ENCODE data around the gene AP3B1. TPM values are rescaled to one million over a fixed set of nuclear protein-coding genes. Genes with fewer than 3 reads are reported as not detected.

Gene AP3B1
- total RNA-seq, 2 donors from 2014 or later, result 50.4 to 52.6 TPM

DNA sequence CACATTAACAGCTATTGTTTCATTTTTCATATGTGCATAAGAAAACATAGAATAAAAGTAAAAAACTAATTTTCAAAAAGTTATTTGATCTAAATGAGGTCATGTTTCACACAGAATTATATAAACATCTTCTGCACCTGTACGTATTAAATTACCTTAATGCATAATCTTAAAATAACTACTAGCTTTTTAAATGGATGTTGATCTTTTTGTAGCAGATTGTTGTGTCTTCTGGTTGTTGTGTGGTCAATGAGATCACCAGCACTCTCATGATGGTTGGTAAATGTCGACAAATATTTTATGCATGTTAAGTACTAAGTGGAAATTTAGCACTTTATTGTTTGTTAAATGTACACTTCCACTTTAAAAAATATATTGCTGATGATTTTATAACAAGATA, 162.0 kb downstream of the AP3B1 start:
- DNase-seq (ENCODE audit: low spot score), result no peak
- Histone ChIP-seq H3K4me1 (ENCODE audit: control insufficient read depth in 1 of 2, low read depth in 2 of 2) (no peaks in the 10 kb centered on the region), H3K9me3 (no peaks in the 10 kb centered on the region), H3K27ac (no peak overlapping the region), H3K27me3 (replicated peaks; ENCODE audit: insufficient read depth) (no peaks in the 10 kb centered on the region), H3K4me3 (no peak overlapping the region), H3K36me3 (peaks cover 4% of the 10 kb centered on the region)
- TF ChIP-seq CTCF (IDR thresholded peaks at IDR 0.05), result no peak
- ATAC-seq (ENCODE audit: insufficient number of reproducible peaks, low FRiP score, low read depth), result no peak

GRCh38 chr5:78129597-78129996, 164.9 kb downstream of the AP3B1 start:
- Histone ChIP-seq H3K4me1 (ENCODE audit: control insufficient read depth in 1 of 2, low read depth in 2 of 2) (no peaks in the 10 kb centered on the region), H3K27me3 (replicated peaks; ENCODE audit: insufficient read depth) (no peaks in the 10 kb centered on the region), H3K4me3 (no peak overlapping the region), H3K9me3 (no peaks in the 10 kb centered on the region), H3K36me3 (peaks cover 10% of the 10 kb centered on the region), H3K27ac (no peak overlapping the region)
- no peak for DNase-seq (ENCODE audit: low spot score)
- no peak for ATAC-seq (ENCODE audit: insufficient number of reproducible peaks, low FRiP score, low read depth)
- TF ChIP-seq CTCF (IDR thresholded peaks at IDR 0.05), result no peak

GRCh38 chr5:78127875-78128274, 166.6 kb downstream of the AP3B1 start:
- no peak overlapping the region for H3K4me3 ChIP-seq
- peaks cover 6% of the 10 kb centered on the region for H3K36me3 ChIP-seq
- H3K9me3 ChIP-seq, result no peaks in the 10 kb centered on the region
- no peak for ATAC-seq (ENCODE audit: insufficient number of reproducible peaks, low FRiP score, low read depth)
- no peaks in the 10 kb centered on the region for H3K27me3 ChIP-seq (replicated peaks; ENCODE audit: insufficient read depth)
- no peaks in the 10 kb centered on the region for H3K4me1 ChIP-seq (ENCODE audit: control insufficient read depth in 1 of 2, low read depth in 2 of 2)
- TF ChIP-seq CTCF (IDR thresholded peaks at IDR 0.05), result no peak
- DNase-seq (ENCODE audit: low spot score), result no peak
- no peak overlapping the region for H3K27ac ChIP-seq

DNA sequence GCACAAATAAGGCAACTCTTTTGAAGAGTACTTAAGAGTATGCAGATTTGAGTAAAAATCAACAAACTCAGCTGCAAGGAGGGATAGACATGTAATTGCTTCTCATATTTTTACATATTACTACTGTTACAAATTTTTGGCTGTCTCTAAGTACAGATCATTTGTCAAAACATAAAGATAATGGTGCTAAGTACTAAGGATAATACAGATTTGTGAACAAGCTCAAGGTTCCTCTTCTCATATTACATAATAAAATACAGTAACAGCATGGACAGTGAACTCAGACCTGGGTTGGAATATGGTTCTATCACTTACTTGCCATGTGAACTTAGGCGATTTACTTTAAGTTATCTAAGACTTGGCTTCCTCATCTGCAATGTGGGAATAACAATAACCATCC, 168.0 kb downstream of the AP3B1 start:
- no peak overlapping the region for H3K4me3 ChIP-seq
- no peaks in the 10 kb centered on the region for H3K27me3 ChIP-seq (replicated peaks; ENCODE audit: insufficient read depth)
- H3K9me3 ChIP-seq, result no peaks in the 10 kb centered on the region
- H3K4me1 ChIP-seq (ENCODE audit: control insufficient read depth in 1 of 2, low read depth in 2 of 2), result no peaks in the 10 kb centered on the region
- ATAC-seq (ENCODE audit: insufficient number of reproducible peaks, low FRiP score, low read depth) (no peak), DNase-seq (ENCODE audit: low spot score) (no peak)
- no peak for TF ChIP-seq CTCF (IDR thresholded peaks at IDR 0.05)
- H3K27ac ChIP-seq, result no peak overlapping the region
- peaks cover 6% of the 10 kb centered on the region for H3K36me3 ChIP-seq

GRCh38 chr5:78116167-78116566, 178.3 kb downstream of the AP3B1 start:
- H3K4me1 ChIP-seq (ENCODE audit: control insufficient read depth in 1 of 2, low read depth in 2 of 2), result no peaks in the 10 kb centered on the region

More at GRCh38 chr5:78116167-78116566, 178.3 kb downstream of the AP3B1 start:
- no peak for DNase-seq (ENCODE audit: low spot score)
- Histone ChIP-seq H3K9me3 (no peaks in the 10 kb centered on the region), H3K4me3 (no peak overlapping the region), H3K27me3 (replicated peaks; ENCODE audit: insufficient read depth) (no peaks in the 10 kb centered on the region), H3K36me3 (peaks cover 19% of the 10 kb centered on the region), H3K27ac (no peak overlapping the region)
- TF ChIP-seq CTCF (IDR thresholded peaks at IDR 0.05), result no peak
- no peak for ATAC-seq (ENCODE audit: insufficient number of reproducible peaks, low FRiP score, low read depth)

All from thoracic aorta (tissue), 2 donors.